LHCN-M2 (cell line): ENCODE data around the gene NSG1. TPM values are rescaled to one million over a fixed set of nuclear protein-coding genes. Genes with fewer than 3 reads are reported as not detected.

Source experiments
- DNase-seq: peaks from one replicate; pipeline ENCODE4 v3.0.0-alpha.2; 2012; ENCODE audit warnings: low read depth
- total RNA-seq: library from RNA; depleted of rRNA; stranded (reverse); fragments of >200 nt; gene quantifications from 2 replicates; pipeline ENCODE4 v1.2.3, GENCODE V29; 2014

Gene NSG1
- total RNA-seq, 1 experiment from 2014 or later: 0.57 TPM

- DNase-seq: no peak
Observed at GRCh38 chr4:4368809-4369580, 17.9 kb upstream of the NSG1 start.

DNA sequence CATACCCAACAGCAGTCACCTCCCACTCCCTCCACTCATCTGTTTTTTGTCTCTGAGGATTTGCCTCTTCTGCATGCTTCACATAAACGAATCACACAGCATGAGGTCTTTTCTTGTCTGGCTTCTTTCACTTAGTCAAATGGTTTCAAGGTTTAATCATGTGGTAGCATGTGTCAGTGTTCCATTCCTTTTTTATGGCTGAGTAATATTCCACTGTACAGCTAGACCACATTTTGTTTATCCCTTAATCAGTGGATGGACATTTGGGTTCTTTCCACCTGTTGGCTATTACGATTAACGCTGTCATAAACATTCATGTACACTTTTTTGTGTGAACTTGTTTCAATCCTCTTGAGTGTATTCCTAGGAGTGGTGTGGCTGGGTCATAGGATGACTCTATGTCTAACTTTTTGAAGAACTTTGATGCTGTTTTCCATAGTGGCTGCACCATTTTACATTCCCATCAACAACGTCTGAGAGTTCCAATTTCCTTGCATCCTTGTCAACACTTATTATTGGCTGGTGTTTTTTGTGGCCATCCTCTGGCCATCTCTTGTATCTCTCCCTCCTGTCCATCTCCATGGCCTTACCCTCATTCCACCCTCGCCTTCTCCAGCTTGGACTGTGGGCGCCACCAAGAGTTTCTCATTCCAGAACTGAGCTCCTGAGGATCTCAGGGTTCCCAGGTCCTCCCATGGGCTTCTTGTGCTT lies 12.4 kb upstream of the NSG1 start:
- DNase-seq: no peak

- no peak for DNase-seq
Observed at GRCh38 chr4:4376074-4376473, 10.8 kb upstream of the NSG1 start.

GRCh38 chr4:4377191-4377590 lies 9.7 kb upstream of the NSG1 start:
- DNase-seq: no peak

DNA sequence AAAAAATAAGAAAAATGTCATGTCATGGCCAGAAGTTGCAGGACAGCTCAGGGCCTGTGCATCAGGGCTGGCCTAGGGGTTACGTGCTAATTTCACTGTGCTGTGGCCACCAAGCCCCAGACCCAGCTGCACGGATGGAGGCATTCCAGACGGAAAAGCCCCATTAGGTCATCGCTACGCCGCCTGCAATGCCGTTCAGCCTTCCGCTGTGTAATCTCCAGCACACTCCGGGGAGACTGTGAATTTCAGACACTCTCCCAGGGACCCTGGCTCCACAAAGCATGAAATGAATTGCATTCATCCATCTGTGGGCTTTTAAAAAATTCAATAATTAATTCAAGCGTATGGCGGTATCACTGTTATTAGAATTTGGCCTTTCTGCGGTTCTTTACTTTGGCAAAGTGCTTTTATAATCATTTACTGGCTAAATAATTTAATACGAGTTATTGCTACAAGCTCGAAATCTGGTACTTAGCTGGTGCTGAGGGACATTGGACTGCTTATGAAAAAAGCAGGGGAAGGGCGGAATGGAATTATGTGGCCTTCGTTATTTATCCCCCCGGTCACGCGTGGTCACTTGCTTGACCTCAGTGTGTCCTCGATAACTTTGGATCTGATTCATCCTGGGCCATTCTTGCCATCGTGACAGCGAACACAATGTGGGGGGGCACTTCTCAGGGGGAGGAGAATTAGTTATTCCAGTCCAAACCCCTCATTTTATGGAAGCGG lies 9.0 kb upstream of the NSG1 start:
- DNase-seq: no peak

- DNase-seq: no peak
Observed at GRCh38 chr4:4379540-4380087, 7.3 kb upstream of the NSG1 start.

- DNase-seq: no peak
Observed at GRCh38 chr4:4383085-4383484, 3.8 kb upstream of the NSG1 start.

- DNase-seq: peak; percentile 27
Observed at GRCh38 chr4:4384837-4385236, 2.1 kb upstream of the NSG1 start.

GRCh38 chr4:4385729-4386295 lies 1.1 kb upstream of the NSG1 start:
- no peak for DNase-seq

DNA sequence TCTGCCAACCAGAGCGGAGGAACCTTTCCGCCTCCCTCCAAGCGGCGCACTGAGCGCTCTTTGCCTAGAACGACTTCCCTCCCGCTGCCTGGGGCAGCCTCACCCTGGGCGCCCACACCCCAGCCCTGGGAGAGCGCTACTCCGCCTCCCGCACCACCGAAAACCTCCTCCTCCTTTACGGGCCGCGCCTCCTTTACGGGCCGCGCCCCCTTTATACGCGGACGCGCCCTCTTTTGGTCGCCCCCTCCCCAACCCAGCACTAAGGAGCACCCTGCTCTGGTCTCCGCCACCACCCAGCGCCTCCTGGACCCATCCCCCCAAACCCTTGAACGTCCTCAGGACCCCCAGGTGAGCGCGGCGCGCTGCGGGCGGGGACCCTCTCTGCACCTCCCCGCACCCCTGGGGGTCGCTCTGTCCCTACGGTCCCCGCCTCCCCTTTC lies 586 bp upstream of the NSG1 start:
- DNase-seq: no peak

DNA sequence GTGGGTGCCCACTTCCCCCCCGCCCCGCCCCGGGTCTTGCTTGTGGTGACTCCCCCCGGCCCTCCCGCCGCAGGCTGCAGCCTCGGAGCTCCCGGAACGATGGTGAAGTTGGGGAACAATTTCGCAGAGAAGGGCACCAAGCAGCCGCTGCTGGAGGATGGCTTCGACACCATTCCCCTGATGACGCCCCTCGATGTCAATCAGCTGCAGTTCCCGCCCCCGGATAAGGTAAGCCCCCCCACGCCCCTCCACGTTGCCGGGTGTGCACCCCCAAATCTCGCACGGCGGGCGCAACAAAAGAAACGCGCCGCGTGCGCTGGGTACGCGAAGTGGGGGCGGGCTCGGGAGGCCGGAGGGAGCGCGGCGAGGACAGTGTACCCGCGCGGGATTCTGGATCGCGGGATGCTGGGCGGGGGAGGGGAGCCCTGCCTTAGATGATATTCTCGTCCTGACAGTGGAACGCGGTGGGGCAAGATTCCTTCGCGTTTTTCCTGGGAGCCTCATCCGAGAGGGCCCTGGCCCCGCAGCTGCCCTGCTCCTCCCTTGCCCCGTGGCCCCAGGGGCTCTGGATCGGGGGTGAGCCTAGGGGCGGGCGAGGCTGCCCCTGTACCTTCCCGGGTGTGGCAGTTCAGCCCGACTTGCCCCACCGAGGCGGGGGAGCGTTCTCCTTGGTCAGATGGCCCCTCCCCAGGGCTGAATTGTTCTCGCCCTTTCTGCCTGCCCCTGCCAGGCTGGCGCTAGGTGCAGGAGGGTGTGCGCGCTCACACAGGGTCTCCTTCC lies 819 bp downstream of the NSG1 start:
- no peak for DNase-seq

- DNase-seq: no peak
Observed at GRCh38 chr4:4388311-4388790, 1.4 kb downstream of the NSG1 start.

GRCh38 chr4:4388836-4389575 lies 2.1 kb downstream of the NSG1 start:
- DNase-seq: no peak

- DNase-seq: no peak
Observed at GRCh38 chr4:4390046-4390445, 3.1 kb downstream of the NSG1 start.

DNA sequence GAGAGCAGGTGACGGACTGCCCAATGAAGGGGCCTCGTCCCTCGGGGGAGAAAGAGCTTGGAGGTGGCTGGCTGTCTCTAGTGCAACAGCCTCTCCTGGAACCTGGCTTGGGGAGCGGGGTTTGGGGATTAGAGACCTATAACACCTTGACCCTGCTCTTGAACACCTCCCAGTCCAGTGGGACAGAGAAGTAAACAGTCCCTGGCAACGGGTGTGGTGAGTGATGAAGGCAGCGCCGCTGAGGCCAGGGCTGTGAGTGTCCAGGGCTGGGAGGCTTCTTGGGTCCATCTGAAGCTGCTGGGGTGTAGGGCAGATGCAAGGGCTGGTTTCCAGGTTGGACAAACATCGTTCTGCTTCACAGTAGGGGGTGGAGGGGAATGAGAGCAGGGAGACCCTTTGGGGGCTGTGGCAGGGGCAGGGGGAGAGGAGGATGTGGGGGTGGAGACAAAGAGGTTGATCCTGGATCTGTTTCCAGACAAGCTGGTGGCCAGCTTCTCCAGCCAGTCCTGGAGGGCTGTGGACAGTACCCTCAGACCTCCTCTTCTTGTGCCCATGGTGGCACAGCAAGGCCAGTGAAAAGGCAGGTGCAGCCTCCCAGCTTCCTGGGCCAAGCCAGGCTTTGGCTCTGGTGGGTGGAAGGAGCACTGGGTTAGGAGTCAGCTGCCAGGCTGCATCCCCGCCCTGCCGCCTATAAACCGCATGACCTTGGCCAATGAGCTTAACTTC lies 3.8 kb downstream of the NSG1 start:
- DNase-seq: no peak

- DNase-seq: no peak
Observed at GRCh38 chr4:4391866-4392265, 5.0 kb downstream of the NSG1 start.

GRCh38 chr4:4392501-4393183 lies 5.7 kb downstream of the NSG1 start:
- no peak for DNase-seq

- DNase-seq: peak; percentile 27
Observed at GRCh38 chr4:4394644-4395043, 7.7 kb downstream of the NSG1 start.

DNA sequence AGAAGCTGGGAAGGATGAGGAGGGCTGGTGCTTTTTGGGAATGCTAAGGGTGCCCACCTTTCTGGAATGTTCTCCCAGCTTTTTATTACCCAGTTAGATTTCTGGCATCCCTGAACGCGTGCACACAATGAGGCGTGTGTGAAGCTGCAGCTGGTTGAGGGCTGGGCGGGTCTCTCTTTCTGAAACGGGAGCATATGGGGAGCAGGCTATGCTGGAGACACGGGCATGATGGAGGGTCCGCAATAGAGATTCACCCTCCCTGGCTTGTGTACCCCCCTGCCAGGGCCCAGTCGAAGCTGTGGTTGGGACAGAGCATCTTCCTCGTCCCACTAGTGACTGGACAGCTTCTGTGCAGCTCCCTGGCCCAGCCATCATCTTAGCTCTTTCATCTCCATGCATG lies 8.5 kb downstream of the NSG1 start:
- no peak for DNase-seq
